GM19395 (cell line): ENCODE measurements around the gene PDCD1.
"Not testable (repeated sequence)": the region's sequence is repeated elsewhere in the genome, so short reads cannot be mapped to it uniquely, and the experiment has no call there.

ENCODE experiments used
- ATAC-seq: cut with Tn5 transposase; IDR thresholded peaks from one replicate; pipeline ENCODE4 v1.9.1; 2021; ENCODE audit warnings: mild to moderate bottlenecking, moderate library complexity; ENCODE audit not compliant: unreplicated experiment

Gene PDCD1

DNA sequence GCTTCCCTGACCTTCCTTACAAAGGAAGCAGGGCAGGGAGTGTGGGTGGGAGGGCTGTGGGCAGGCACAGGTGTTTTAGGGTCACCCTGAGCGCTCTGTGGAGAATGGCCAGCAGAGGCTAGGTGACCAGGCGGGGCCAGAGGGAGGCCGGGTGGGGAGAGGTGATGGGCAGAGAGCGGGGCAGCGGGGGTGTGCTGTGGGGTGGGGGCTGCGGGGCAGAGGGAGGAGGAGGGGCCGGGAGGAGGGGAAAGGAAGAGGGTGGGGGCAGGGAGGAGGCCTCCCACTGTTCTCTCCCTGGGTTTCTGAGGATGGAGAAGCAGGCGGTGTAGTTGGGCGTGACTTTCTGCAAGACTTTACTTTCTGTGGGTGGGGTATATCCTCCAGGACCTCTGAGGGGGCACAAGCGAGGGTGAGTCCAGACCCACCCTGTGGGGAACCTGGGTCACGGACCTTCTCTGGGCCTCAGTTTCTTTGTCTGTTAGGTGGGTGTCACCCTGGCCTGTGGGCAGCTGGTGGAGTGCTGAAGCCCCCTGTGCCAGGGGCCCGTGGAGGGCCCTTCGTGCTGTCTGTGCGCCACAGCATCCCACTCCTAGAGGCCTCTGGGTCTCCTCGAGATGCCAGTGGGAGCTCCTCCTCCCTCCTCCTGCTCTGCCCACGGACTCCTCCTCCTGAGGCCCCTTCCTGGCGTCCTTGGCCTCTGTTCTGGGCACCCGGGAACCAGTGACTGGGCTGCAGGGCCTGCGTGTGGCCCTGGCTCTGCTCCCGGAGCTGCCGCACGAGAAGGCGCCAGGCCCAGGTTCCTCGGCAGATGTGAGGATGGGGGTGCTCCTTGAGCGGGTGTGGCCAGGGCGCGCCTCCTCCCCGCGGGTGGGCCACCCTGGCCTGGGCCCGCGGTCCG, 56.0 kb downstream of the PDCD1 start:
- ATAC-seq, result no peak

DNA sequence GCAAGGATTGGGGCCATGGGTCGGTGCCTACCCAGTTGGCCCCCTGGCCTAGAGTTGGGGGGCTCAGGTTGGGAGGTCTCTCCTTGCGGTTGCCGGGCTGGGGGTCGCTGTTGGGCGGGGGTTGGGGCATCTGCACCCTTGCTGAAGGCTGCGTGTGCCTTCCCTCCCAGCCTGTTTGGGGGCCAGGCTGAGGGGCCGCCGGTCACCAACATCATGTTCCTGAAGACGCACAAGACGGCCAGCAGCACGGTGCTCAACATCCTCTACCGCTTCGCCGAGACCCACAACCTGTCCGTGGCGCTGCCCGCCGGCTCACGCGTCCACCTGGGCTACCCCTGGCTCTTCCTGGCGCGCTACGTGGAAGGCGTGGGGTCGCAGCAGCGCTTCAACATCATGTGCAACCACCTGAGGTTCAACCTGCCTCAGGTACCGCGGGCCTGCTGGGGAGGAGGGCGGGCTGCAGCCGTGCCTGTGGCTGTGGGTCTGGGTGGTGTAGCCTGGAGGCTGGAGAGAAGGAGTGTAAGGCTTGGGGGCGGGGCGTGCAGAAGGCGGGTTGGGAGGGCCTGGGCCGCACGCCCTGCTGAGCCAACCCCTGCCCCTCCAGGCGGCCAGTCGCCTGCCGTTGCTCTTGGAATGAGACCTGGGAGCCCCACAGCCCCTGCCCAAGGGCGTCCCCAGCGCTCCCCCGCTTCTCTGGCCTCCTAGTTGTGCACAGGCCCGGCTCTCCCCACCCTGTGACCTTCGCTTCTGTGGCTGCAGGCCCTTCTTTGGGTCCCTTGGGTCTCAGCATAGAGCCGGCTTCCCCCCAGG, 56.9 kb downstream of the PDCD1 start:
- ATAC-seq, result no peak

DNA sequence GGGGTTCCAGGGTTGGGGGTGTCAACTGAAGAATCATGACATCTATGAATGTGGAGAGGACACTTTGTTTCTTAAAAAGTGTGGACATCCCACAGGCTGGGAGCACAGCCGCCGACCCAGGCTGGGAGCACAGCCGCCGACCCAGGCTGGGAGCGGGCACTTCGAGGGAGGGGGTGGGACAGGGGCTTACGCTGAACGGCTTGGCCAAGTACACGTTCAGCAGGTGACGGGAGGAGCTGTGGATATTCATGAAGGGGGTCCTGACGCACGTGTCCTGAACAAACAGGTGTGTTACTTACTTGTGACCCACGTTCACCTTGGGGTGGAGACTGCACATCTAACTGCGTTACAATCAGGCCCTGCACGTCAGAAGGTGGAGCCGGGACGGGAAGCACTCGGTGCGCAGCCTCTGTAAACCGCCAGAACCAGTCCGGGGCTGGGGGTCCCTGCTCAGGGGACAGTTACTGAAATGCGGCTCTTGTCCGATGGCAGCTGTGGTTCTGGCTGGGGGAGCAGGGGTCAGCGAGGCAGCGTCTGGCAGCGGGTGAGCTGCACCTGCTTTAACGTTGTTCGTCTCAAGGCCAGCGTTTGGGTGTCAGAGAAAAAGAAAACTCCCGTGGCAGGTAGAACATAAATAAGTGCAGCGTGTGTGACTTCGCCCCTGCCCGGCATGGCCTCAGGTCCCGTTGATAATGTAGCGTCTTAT, 58.3 kb downstream of the PDCD1 start:
- ATAC-seq, result not testable (repeated sequence)
